Activated gamma-delta T cell treated with Interleukin-2 at 50 U/mL for 16 hours (primary cell): ENCODE data around the gene ADAP1.

Experiments used
- DNase-seq: peaks from one replicate; pipeline ENCODE4 v3.0.0-alpha.2; 2020

The ADAP1 gene

GRCh38 chr7:988426-988911 is 34.0 kb upstream of the ADAP1 start:
- no peak for DNase-seq

- DNase-seq = no peak
Observed at GRCh38 chr7:987909-988308, 33.4 kb upstream of the ADAP1 start.

- DNase-seq = no peak
Observed at GRCh38 chr7:986766-987751, 32.6 kb upstream of the ADAP1 start.

GRCh38 chr7:985915-986741 is 31.6 kb upstream of the ADAP1 start:
- no peak for DNase-seq

GRCh38 chr7:985127-985416 is 30.6 kb upstream of the ADAP1 start:
- DNase-seq = no peak

- no peak for DNase-seq
Observed at GRCh38 chr7:984361-985126, 30.1 kb upstream of the ADAP1 start.

GRCh38 chr7:983616-984071 is 29.2 kb upstream of the ADAP1 start:
- no peak for DNase-seq

- no peak for DNase-seq
Observed at GRCh38 chr7:983004-983615, 28.6 kb upstream of the ADAP1 start, which contains the start of gene CYP2W1. Gene CYP2W1, plus strand, starts transcription at chr7:983181. Its CDS starts 31 bp downstream, at chr7:983212.

- DNase-seq = no peak
Observed at GRCh38 chr7:982511-983003, 28.1 kb upstream of the ADAP1 start.

- DNase-seq = no peak
Observed at GRCh38 chr7:981793-982510, 27.5 kb upstream of the ADAP1 start.

GRCh38 chr7:979886-980571 is 25.5 kb upstream of the ADAP1 start:
- no peak for DNase-seq

- no peak for DNase-seq
Observed at GRCh38 chr7:979151-979550, 24.7 kb upstream of the ADAP1 start.

GRCh38 chr7:978416-979091 is 24.1 kb upstream of the ADAP1 start:
- DNase-seq = no peak

- no peak for DNase-seq
Observed at GRCh38 chr7:978049-978346, 23.5 kb upstream of the ADAP1 start.

GRCh38 chr7:977326-978048 is 23.0 kb upstream of the ADAP1 start:
- DNase-seq = no peak

GRCh38 chr7:976901-977325 is 22.4 kb upstream of the ADAP1 start:
- DNase-seq = no peak

GRCh38 chr7:975702-976473 is 21.4 kb upstream of the ADAP1 start:
- no peak for DNase-seq

GRCh38 chr7:974820-975681 is 20.6 kb upstream of the ADAP1 start, which contains the start of gene COX19:
Gene COX19, minus strand, starts transcription at chr7:975549. Its CDS starts 40 bp downstream, at chr7:975509.
- DNase-seq = peak; percentile 88
